GM12865 (cell line): Measurements from ENCODE around the gene SOHLH1.

Experiments
- DNase-seq: peaks from one replicate; pipeline ENCODE4 v3.0.0; 2010; ENCODE audit warnings: low read depth
- H3K4me3 ChIP-seq: 2 replicates; pipeline ENCODE4 v1.5.1; 2011; ENCODE audit warnings: mild to moderate bottlenecking, low read depth, low read length, control low read depth
- TF ChIP-seq, protein P1 (sequence below): IDR thresholded peaks from 2 replicates; pipeline ENCODE4 v1.5.1; 2011; ENCODE audit warnings: low read length, control low read depth, low read depth, inconsistent platforms; ENCODE audit not compliant: insufficient read depth; ENCODE audit errors: missing control alignments

The SOHLH1 gene

DNA sequence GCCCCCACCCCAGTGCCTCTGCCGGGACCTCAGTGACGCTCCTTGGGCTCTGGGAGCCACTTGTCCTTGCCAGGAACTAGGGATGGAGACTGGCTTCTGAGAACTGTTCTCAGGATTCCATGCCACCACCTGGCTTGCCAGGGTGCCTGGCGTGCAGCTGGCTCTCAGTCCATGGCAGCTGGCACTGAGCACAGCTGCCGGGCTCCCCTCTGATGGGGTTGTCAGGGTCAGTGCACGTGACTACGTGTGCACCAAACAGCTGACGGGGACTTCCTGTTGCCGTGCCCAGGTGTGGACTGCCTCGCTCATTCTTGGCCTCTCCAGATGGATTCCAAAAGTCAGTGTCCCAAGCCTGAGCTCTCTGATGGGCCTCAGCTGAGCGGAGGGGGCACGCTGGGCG is 12.1 kb upstream of the SOHLH1 start:
- H3K4me3 ChIP-seq: no peak overlapping the region
- TF ChIP-seq, protein P1, sequence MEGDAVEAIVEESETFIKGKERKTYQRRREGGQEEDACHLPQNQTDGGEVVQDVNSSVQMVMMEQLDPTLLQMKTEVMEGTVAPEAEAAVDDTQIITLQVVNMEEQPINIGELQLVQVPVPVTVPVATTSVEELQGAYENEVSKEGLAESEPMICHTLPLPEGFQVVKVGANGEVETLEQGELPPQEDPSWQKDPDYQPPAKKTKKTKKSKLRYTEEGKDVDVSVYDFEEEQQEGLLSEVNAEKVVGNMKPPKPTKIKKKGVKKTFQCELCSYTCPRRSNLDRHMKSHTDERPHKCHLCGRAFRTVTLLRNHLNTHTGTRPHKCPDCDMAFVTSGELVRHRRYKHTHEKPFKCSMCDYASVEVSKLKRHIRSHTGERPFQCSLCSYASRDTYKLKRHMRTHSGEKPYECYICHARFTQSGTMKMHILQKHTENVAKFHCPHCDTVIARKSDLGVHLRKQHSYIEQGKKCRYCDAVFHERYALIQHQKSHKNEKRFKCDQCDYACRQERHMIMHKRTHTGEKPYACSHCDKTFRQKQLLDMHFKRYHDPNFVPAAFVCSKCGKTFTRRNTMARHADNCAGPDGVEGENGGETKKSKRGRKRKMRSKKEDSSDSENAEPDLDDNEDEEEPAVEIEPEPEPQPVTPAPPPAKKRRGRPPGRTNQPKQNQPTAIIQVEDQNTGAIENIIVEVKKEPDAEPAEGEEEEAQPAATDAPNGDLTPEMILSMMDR: no peak
- DNase-seq: no peak

DNA sequence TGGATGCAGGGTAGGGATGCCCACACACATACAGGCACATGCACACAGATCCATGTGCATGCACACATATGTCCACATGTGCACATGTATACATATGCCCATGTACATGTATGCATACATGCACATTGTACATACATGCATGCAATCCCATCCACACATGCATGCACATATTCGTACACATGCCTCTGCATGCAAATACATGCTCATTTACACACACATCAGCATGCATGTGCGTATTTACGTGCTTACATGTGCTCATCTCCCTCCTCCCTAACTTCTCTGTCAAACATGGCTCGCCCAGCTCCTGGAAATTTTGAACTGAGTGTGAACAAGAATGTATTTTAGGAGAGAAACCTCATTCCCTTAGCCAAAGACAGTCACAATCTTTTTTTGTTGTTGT is 8.9 kb upstream of the SOHLH1 start:
- TF ChIP-seq, protein P1: no peak
- no peak overlapping the region for H3K4me3 ChIP-seq
- DNase-seq: no peak

DNA sequence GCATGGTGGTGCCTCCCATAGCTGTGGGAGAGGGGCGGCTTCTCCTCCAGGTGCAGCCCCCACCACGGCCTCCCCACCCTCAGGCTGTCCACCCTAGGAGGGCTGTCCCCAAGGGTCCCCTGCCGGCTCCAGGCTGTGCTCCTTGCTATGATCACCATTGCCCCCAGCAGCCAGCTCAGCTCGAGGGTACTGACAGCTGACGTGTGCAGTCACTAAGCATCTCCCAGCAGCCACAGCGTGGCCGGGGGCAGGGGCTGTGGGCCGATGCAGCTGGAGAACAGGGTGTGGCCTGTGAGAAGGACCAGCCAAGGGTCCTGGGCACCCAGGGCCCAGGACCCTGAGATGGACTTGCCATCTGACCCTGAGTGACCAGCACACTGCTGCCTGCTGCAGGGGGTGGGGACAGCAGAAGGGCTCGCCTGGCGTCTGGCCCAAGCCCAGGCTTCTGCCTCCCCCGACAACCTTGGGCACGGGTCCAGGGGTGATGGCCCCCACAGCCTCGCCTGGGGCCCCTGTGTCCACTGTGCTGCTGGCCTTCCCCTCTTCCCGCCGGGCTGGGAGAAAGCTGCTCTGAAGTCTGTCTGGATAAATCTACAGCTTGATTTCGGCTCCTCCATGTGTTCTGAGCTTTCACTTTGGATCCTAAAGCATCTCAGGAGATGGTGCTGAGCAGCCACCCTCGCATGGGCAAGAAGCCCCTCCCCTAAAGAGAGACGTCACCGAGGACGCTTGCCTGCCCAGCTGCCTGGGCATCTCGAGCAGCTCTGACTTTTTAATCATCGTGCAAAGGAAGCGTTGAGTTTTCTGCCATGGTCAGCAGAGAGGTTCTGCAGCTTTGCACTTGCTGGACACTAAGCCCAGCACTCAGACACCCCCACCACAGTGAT is 8.2 kb upstream of the SOHLH1 start:
- TF ChIP-seq, protein P1: no peak
- H3K4me3 ChIP-seq: no peak overlapping the region
- no peak for DNase-seq

DNA sequence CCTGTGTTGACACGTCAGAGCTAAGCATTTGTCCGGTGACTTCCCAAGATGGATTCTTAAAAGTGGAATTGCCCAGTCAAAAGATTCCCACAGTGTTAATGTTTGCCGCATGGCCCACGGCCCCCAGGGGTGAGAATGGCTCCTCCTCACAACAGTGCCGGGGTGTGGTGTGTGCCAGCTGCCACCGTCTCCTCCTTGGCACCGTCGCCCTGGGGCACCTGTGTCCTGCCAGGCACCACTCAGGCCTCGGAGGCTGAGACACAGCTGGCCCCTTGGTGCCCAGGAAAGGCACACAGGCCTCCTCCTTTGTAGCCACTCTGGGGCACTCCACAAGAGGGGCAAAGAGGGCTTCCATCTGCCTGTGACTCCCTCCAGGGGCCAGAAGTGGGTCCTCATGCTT is 7.0 kb upstream of the SOHLH1 start:
- no peak overlapping the region for H3K4me3 ChIP-seq
- TF ChIP-seq, protein P1: no peak
- no peak for DNase-seq

DNA sequence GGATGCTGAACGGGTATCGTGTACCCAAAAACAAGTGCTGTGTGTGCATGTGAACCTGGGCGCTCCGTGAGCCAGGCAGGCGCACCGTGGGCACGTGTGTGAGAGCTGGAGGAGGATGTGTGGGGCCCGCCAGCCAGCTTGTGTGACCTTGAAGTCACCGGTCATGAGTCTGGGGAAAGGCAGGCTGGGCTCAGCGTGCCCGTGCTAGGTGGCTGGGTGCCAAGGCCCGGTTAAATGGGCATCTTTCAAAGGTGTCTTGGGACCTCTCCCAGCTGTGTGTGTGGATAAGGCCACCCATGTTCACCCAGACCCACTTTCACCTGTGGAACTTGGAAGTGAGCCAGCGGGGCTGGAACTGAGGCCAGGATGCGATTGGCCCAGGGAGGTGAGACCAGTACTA is 6.1 kb upstream of the SOHLH1 start:
- H3K4me3 ChIP-seq: no peak overlapping the region
- TF ChIP-seq, protein P1: no peak
- DNase-seq: no peak

DNA sequence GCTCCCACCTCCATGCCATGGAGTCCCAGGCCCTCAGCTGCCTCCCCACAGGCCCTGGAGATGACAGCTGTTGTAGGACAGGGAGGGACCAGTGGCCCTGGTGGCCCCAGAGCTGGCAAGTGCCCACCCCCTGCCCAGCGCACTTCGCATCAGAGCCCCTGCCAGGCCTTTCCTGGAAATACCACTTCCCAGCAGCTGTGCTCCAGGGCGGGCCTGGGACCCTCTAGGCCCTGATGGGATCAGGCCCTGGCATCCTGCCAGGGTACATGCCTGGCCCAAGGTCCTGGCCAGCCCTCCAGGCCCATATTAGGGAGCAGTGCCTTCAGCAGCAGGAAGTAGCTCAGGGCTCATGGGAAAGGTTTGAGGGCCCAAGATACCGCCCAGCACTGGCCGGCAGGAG is 5.2 kb upstream of the SOHLH1 start:
- DNase-seq: no peak
- TF ChIP-seq, protein P1: no peak
- H3K4me3 ChIP-seq: no peak overlapping the region

DNA sequence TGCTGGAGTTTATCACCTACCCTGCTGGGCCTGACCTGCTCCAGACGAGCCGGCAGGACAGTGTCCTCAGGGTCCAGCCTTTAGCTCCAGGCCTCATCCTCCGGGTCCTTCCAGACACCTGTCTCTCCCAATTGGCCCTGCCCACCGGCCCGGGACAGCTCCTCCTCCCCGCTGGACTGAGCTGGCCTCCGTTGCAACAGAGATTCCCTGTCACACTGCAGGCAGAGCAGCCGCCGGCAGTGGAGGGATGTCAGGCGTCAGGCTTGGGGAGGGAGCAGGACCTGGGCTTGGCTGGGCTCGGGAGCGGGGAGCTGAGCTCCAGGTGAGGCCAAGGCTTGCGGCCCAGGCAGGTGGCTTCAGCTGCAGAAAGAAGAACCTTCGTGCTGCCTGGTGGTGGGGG is 4.4 kb upstream of the SOHLH1 start:
- no peak overlapping the region for H3K4me3 ChIP-seq
- TF ChIP-seq, protein P1: no peak
- no peak for DNase-seq
